Activated CD8-positive, alpha-beta T cell treated with anti-CD3 and anti-CD28 coated beads for 36 hours (primary cell): ENCODE results near the gene STUM. TPM values are rescaled to one million over a fixed set of nuclear protein-coding genes. Genes with fewer than 3 reads are reported as not detected.

Experiments
- ATAC-seq: fragments of 200-7000 bp; cut with Tn5 transposase; one replicate; pipeline ENCODE4 v1.10.0; 2021; ENCODE audit warnings: mild to moderate bottlenecking, moderate library complexity
- CTCF ChIA-PET: fragments of 350-600 bp; sonication (Branson Sonifier 250); formaldehyde crosslinking; loops from one replicate; lab custom pipeline; 2021; ENCODE audit warnings: antibody characterized with exemption; lab: Charles Lee
- POLR2A ChIA-PET: fragments of 350-600 bp; sonication (Branson Sonifier 250); formaldehyde crosslinking; loops from one replicate; lab custom pipeline; 2021; ENCODE audit warnings: antibody characterized with exemption; lab: Charles Lee
- DNase-seq: peaks from one replicate; pipeline ENCODE4 v3.0.0-alpha.2; 2020
- H3K27ac Mint-ChIP-seq: one replicate; pipeline ENCODE4 v1.8.0; 2021; ENCODE audit warnings: mild to moderate bottlenecking, mixed read lengths
- H3K27me3 Mint-ChIP-seq: one replicate; pipeline ENCODE4 v1.8.0; 2021; ENCODE audit warnings: mixed read lengths
- H3K36me3 Mint-ChIP-seq: one replicate; pipeline ENCODE4 v1.8.0; 2021; ENCODE audit warnings: low read depth, mixed read lengths
- H3K4me1 Mint-ChIP-seq: one replicate; pipeline ENCODE4 v1.8.0; 2021; ENCODE audit warnings: low read depth, mixed read lengths
- H3K4me3 Mint-ChIP-seq: one replicate; pipeline ENCODE4 v1.8.0; 2021; ENCODE audit warnings: mild to moderate bottlenecking, moderate library complexity, mixed read lengths
- H3K9me3 Mint-ChIP-seq: one replicate; pipeline ENCODE4 v1.8.0; 2021; ENCODE audit warnings: mixed read lengths
- CTCF ChIP-seq: fragments of 200-600 bp; IDR thresholded peaks from one replicate; pipeline ENCODE4 v1.8.0; 2022; ENCODE audit warnings: antibody characterized with exemption, mild to moderate bottlenecking
- intact Hi-C: fragments of 100-400 bp; cut with micrococcal nuclease; formaldehyde crosslinking; loops from one replicate; pipeline ENCODE4 v1.10.0; 2022
- total RNA-seq, 2 experiments: library from RNA; stranded (reverse); gene quantifications; one replicate each; pipeline ENCODE4 v1.2.3, GENCODE V29; 2021

Gene STUM
- total RNA-seq, 2 experiments from 2014 or later = not detected

DNA sequence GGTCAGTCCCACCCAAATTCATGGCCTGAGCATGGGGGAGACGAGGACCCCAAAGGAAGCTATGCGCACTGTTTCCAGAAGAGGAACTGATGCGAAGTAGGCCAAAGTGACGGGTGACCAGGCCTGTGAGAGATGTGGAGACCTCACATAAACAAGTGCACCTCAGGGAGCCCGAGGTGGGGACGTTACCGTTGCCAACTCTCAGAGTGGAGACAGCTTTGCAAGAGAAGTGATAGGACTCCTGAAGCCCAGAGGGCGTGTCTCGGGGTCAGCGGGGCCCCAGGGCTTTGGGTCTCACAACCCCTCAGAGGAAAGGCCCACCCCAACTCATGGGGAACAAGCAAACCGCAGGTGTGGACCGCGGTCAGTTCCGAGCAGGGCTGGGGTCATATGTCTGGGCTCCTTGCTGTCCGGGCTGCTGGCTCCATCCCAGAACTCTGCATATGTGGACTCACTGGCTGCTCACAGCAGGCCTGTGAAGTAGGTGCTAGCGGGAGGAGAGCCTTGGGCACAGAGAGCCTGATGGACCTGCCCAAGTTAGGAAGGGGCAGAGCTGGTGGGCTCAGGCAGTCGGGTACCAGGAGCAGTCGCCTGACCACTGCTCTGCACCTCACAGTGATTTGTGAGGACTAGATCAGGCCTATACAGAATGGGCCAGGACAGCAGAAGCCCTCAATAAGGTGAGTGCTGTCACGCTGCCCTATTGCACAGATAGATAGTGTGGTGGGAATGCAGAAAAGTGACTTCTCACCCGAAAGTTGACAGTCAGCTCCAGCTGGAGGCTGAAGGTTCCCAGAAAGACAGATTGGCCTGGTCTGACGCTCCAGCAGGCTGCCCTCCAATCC is 26.2 kb downstream of the STUM start:
- H3K27me3 Mint-ChIP-seq = no peaks in the 10 kb centered on the region

GRCh38 chr1:226575436-226575720 is 26.8 kb downstream of the STUM start:
- CTCF ChIA-PET = no interaction called here
- no peak overlapping the region for H3K27ac Mint-ChIP-seq

More for the DNA sequence above, 26.2 kb downstream of the STUM start:
- H3K4me1 Mint-ChIP-seq = no peaks in the 10 kb centered on the region
- no peak for ATAC-seq
- POLR2A ChIA-PET = no interaction called here
- H3K4me3 Mint-ChIP-seq = no peak overlapping the region
- H3K9me3 Mint-ChIP-seq = no peaks in the 10 kb centered on the region
- no peak for TF ChIP-seq CTCF
- no peak overlapping the region for H3K27ac Mint-ChIP-seq
- intact Hi-C loops = no loop called here
- CTCF ChIA-PET = no interaction called here
- no peak for DNase-seq
- no peaks in the 10 kb centered on the region for H3K36me3 Mint-ChIP-seq

GRCh38 chr1:226575739-226576378 is 27.3 kb downstream of the STUM start:
- DNase-seq (no peak), ATAC-seq (no peak)
- POLR2A ChIA-PET = no interaction called here
- intact Hi-C loops = no loop called here
- CTCF ChIA-PET = no interaction called here
- no peak for TF ChIP-seq CTCF
- H3K4me3 Mint-ChIP-seq = no peak overlapping the region
- no peaks in the 10 kb centered on the region for H3K4me1 Mint-ChIP-seq
- H3K36me3 Mint-ChIP-seq = no peaks in the 10 kb centered on the region
- no peak overlapping the region for H3K27ac Mint-ChIP-seq
- no peaks in the 10 kb centered on the region for H3K27me3 Mint-ChIP-seq
- H3K9me3 Mint-ChIP-seq = no peaks in the 10 kb centered on the region

More at GRCh38 chr1:226575436-226575720, 26.8 kb downstream of the STUM start:
- POLR2A ChIA-PET = no interaction called here
- no peak for TF ChIP-seq CTCF
- no peak for ATAC-seq
- Mint-ChIP-seq H3K36me3 (no peaks in the 10 kb centered on the region), H3K9me3 (no peaks in the 10 kb centered on the region), H3K4me3 (no peak overlapping the region), H3K4me1 (no peaks in the 10 kb centered on the region), H3K27me3 (no peaks in the 10 kb centered on the region)
- DNase-seq = no peak
- intact Hi-C loops = no loop called here

- Mint-ChIP-seq H3K4me1 (no peaks in the 10 kb centered on the region), H3K9me3 (no peaks in the 10 kb centered on the region), H3K27me3 (no peaks in the 10 kb centered on the region), H3K36me3 (no peaks in the 10 kb centered on the region), H3K27ac (no peak overlapping the region), H3K4me3 (no peak overlapping the region)
- no peak for TF ChIP-seq CTCF
- ATAC-seq (no peak), DNase-seq (no peak)
- ChIA-PET POLR2A (no interaction called here), CTCF (no interaction called here)
- intact Hi-C loops = no loop called here
These were observed 28.0 kb downstream of the STUM start for GRCh38 chr1:226576601-226577000.

- H3K4me1 Mint-ChIP-seq = no peaks in the 10 kb centered on the region
- H3K9me3 Mint-ChIP-seq = no peaks in the 10 kb centered on the region
- no peaks in the 10 kb centered on the region for H3K27me3 Mint-ChIP-seq
- intact Hi-C loops = no loop called here
- ATAC-seq = no peak
- DNase-seq = no peak
- H3K36me3 Mint-ChIP-seq = no peaks in the 10 kb centered on the region
- POLR2A ChIA-PET = no interaction called here
- TF ChIP-seq CTCF = no peak
- H3K27ac Mint-ChIP-seq = no peak overlapping the region
- H3K4me3 Mint-ChIP-seq = no peak overlapping the region
- CTCF ChIA-PET = no interaction called here
These were observed 29.0 kb downstream of the STUM start for GRCh38 chr1:226577401-226578180.
